SK-N-SH treated with all-trans-retinoic acid at 6 μM for 48 hours (cell line): ENCODE results near the gene PACSIN2.

ENCODE experiments used
- ARNTL ChIP-seq: fragments of 450-650 bp; formaldehyde crosslinking; IDR thresholded peaks from 2 replicates; pipeline ENCODE4 v1.5.0; 2020; ENCODE audit warnings: low read depth, mild to moderate bottlenecking, moderate library complexity, borderline replicate concordance
- SNAI2 ChIP-seq: fragments of 250-450 bp; sonication (Bioruptor Pico); IDR thresholded peaks from 2 replicates; pipeline ENCODE4 v1.5.0; 2020; ENCODE audit warnings: mild to moderate bottlenecking, moderate library complexity
- TCF4 ChIP-seq: fragments of 250-450 bp; sonication (Bioruptor Pico); IDR thresholded peaks from 2 replicates; pipeline ENCODE4 v1.8.0; 2021; ENCODE audit warnings: mild to moderate bottlenecking, moderate library complexity, borderline replicate concordance
- ZC3H10 ChIP-seq: fragments of 250-450 bp; sonication (Bioruptor Pico); IDR thresholded peaks from 2 replicates; pipeline ENCODE4 v1.5.1; 2021; ENCODE audit warnings: mild to moderate bottlenecking, moderate library complexity
- ZFP3 ChIP-seq: fragments of 250-450 bp; sonication (Bioruptor Pico); IDR thresholded peaks from 2 replicates; pipeline ENCODE4 v1.5.0; 2020; ENCODE audit warnings: mild to moderate bottlenecking, moderate library complexity
- TF ChIP-seq, protein P1 (sequence below): fragments of 250-450 bp; sonication (Bioruptor Pico); IDR thresholded peaks from 2 replicates; pipeline ENCODE4 v1.5.1; 2020; ENCODE audit warnings: low read depth, mild to moderate bottlenecking, moderate library complexity

DNA sequence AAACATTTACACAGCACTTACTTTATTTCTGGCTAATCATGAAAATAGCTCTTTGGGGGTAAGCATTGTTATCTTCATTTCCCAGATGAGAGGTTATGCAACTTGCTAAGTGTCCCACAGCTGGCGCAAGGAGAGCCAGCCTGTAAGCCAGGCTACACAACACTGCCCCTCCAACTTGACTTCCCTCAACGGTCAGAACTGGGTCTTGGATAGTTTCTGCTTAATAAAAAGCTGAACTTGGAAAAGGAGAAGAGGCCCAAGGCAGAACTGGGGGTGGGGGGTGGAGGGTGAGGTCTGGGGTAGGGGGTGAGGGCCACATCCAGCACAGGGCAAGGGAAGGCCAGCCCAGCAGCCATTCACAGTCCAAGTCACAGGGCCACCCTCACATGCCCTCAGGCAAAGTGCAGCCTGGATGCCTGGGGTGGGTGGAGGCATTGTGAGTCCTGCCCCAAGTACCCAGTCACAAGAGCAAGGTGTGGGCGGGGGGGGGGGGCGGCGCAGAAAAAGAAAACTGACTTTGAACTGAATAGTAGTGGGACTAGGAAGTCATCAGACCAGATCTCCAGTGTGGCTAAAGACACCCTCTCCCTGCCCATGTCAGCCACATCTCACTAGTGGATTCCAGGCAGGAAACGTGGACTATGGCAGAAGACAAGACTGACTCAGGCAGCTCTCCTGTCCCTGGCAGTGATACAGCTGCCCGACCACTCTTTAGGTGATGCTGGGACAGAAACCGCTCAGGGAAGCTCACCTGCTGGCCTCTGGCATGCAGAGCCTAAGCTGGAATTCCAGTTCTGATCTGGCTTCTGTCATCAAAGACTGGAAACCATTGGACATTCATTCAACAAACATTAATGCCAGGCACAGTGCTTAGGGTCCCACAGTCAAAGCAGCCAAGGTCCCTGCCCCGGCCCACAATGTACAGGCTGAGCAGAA is 52.4 kb downstream of the PACSIN2 start:
- TF ChIP-seq ZC3H10 (CRISPR knock-in tag) (no peak), ARNTL (CRISPR knock-in tag) (no peak), SNAI2 (CRISPR knock-in tag) (no peak), TCF4 (CRISPR knock-in tag) (no peak), ZFP3 (CRISPR knock-in tag) (no peak)
- TF ChIP-seq, protein P1, sequence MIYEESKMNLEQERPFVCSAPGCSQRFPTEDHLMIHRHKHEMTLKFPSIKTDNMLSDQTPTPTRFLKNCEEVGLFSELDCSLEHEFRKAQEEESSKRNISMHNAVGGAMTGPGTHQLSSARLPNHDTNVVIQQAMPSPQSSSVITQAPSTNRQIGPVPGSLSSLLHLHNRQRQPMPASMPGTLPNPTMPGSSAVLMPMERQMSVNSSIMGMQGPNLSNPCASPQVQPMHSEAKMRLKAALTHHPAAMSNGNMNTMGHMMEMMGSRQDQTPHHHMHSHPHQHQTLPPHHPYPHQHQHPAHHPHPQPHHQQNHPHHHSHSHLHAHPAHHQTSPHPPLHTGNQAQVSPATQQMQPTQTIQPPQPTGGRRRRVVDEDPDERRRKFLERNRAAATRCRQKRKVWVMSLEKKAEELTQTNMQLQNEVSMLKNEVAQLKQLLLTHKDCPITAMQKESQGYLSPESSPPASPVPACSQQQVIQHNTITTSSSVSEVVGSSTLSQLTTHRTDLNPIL (CRISPR knock-in tag) = no peak
